ENCODE measurements around the gene CNPY1.

The CNPY1 gene

GRCh38 chr7:155531681-155532080, 14.7 kb downstream of the CNPY1 start:
- CTCF ChIA-PET: interaction anchor here (1.0 kb wide), 1 partner anchor 9 kb away, joined by 3 read pairs; no protein-coding TSS in a partner anchor
- POLR2A ChIA-PET: no interaction called here
- TF ChIP-seq CTCF (IDR thresholded peaks at IDR 0.05; ENCODE audit: control extremely low read depth, extremely low read depth, low read depth, missing control alignments): no peak
- no peak for DNase-seq (ENCODE audit: extremely low spot score)

GRCh38 chr7:155530601-155531000, 15.8 kb downstream of the CNPY1 start:
- DNase-seq (ENCODE audit: extremely low spot score): no peak
- ChIA-PET CTCF (no interaction called here), POLR2A (no interaction called here)
- no peak for TF ChIP-seq CTCF (IDR thresholded peaks at IDR 0.05; ENCODE audit: control extremely low read depth, extremely low read depth, low read depth, missing control alignments)

- ChIA-PET POLR2A (no interaction called here), CTCF (no interaction called here)
Measured at GRCh38 chr7:155529845-155530244, 16.5 kb downstream of the CNPY1 start.

GRCh38 chr7:155529346-155529745, 17.0 kb downstream of the CNPY1 start:
- POLR2A ChIA-PET: no interaction called here
- CTCF ChIA-PET: no interaction called here
- TF ChIP-seq CTCF (IDR thresholded peaks at IDR 0.05; ENCODE audit: control extremely low read depth, extremely low read depth, low read depth, missing control alignments): no peak
- no peak for DNase-seq (ENCODE audit: extremely low spot score)

More at GRCh38 chr7:155529845-155530244, 16.5 kb downstream of the CNPY1 start:
- DNase-seq (ENCODE audit: extremely low spot score): no peak
- TF ChIP-seq CTCF (IDR thresholded peaks at IDR 0.05; ENCODE audit: control extremely low read depth, extremely low read depth, low read depth, missing control alignments): no peak

- ChIA-PET CTCF (interaction anchor here (0.9 to 1.4 kb wide), 2 partner anchors 15 to 102 kb away, joined by 3 read pairs; no protein-coding TSS in a partner anchor), POLR2A (no interaction called here)
- no peak for TF ChIP-seq CTCF (IDR thresholded peaks at IDR 0.05; ENCODE audit: control extremely low read depth, extremely low read depth, low read depth, missing control alignments)
- no peak for DNase-seq (ENCODE audit: extremely low spot score)
Measured at GRCh38 chr7:155527664-155528063, 18.7 kb downstream of the CNPY1 start.

- CTCF ChIA-PET: no interaction called here
- DNase-seq (ENCODE audit: extremely low spot score): no peak
- POLR2A ChIA-PET: no interaction called here
- TF ChIP-seq CTCF (IDR thresholded peaks at IDR 0.05; ENCODE audit: control extremely low read depth, extremely low read depth, low read depth, missing control alignments): no peak
Measured at GRCh38 chr7:155526225-155526624, 20.1 kb downstream of the CNPY1 start.

Data from GM10248 (cell line).